Loucy (cell line): ENCODE data around the gene PTPRN2.

ENCODE experiments used
- H2AFZ ChIP-seq: fragments of 200-600 bp; sonication (generic); 2 replicates; pipeline ENCODE4 v1.6.0; 2016; ENCODE audit warnings: antibody characterized with exemption, mild to moderate bottlenecking, low read length, moderate library complexity
- H3F3A ChIP-seq: fragments of 200-600 bp; 2 replicates; pipeline ENCODE4 v1.6.0; 2016; ENCODE audit warnings: antibody characterized with exemption, low read depth, mild to moderate bottlenecking
- H3K27me3 ChIP-seq: fragments of 200-600 bp; sonication (generic); 2 replicates; pipeline ENCODE4 v1.6.1; 2014; ENCODE audit warnings: low read length, mild to moderate bottlenecking; ENCODE audit not compliant: insufficient read depth, poor library complexity, severe bottlenecking
- H3K36me3 ChIP-seq: fragments of 200-600 bp; sonication (generic); 2 replicates; pipeline ENCODE4 v1.6.1; 2016; ENCODE audit warnings: low read length; ENCODE audit not compliant: insufficient read depth
- H3K4me1 ChIP-seq: fragments of 200-600 bp; sonication (generic); 2 replicates; pipeline ENCODE4 v1.5.1; 2014; ENCODE audit warnings: low read length, mild to moderate bottlenecking; ENCODE audit not compliant: insufficient read depth, poor library complexity, severe bottlenecking
- H3K4me2 ChIP-seq: fragments of 200-600 bp; sonication (generic); 2 replicates; pipeline ENCODE4 v1.6.0; 2014; ENCODE audit warnings: antibody characterized with exemption, low read length, low read depth, mild to moderate bottlenecking; ENCODE audit not compliant: poor library complexity, severe bottlenecking
- H3K4me3 ChIP-seq: fragments of 200-600 bp; sonication (generic); 2 replicates; pipeline ENCODE4 v1.5.1; 2014; ENCODE audit warnings: low read length, mild to moderate bottlenecking, mixed read lengths; ENCODE audit not compliant: poor library complexity, severe bottlenecking
- H3K79me2 ChIP-seq: fragments of 200-600 bp; sonication (generic); 2 replicates; pipeline ENCODE4 v1.6.1; 2014; ENCODE audit warnings: low read length; ENCODE audit not compliant: insufficient read depth
- H3K9ac ChIP-seq: fragments of 200-600 bp; sonication (generic); 2 replicates; pipeline ENCODE4 v1.6.0; 2014; ENCODE audit warnings: mild to moderate bottlenecking, low read depth, low read length, moderate library complexity; ENCODE audit not compliant: poor library complexity, severe bottlenecking
- H3K9me2 ChIP-seq: fragments of 200-600 bp; sonication (generic); replicated peaks from 2 replicates; pipeline ENCODE4 v1.6.1; 2016; ENCODE audit warnings: low read depth, low read length, mixed read lengths
- H3K9me3 ChIP-seq: fragments of 200-600 bp; sonication (generic); 2 replicates; pipeline ENCODE4 v1.6.1; 2014; ENCODE audit warnings: mild to moderate bottlenecking, antibody characterized with exemption, low read length, low read depth; ENCODE audit not compliant: insufficient read depth
- H4K20me1 ChIP-seq: fragments of 200-600 bp; sonication (generic); 2 replicates; pipeline ENCODE4 v1.6.0; 2014; ENCODE audit warnings: antibody characterized with exemption, low read length, mild to moderate bottlenecking; ENCODE audit not compliant: insufficient read depth, poor library complexity, severe bottlenecking
- EZH2phosphoT487 ChIP-seq: fragments of 200-600 bp; IDR thresholded peaks from 2 replicates; pipeline ENCODE4 v1.6.1; 2018; ENCODE audit warnings: antibody characterized with exemption, mild to moderate bottlenecking, moderate library complexity, borderline replicate concordance
- TF ChIP-seq, protein P1 (sequence below): fragments of 200-600 bp; sonication (generic); conservative IDR thresholded peaks from 2 replicates; pipeline ENCODE4 v1.5.1; 2014; ENCODE audit warnings: mild to moderate bottlenecking, antibody characterized with exemption, low read length

PTPRN2 gene

GRCh38 chr7:158555034-158555520 lies 32.5 kb downstream of the PTPRN2 start:
- no peak overlapping the region for H3K4me3 ChIP-seq
- H3K9ac ChIP-seq: no peak overlapping the region
- H4K20me1 ChIP-seq: no peaks in the 10 kb centered on the region
- H3K9me2 ChIP-seq: no peaks in the 10 kb centered on the region
- H3K9me3 ChIP-seq: peaks cover 20% of the 10 kb centered on the region; the same call in 1 of the 2 replicates
- no peaks in the 10 kb centered on the region for H3K36me3 ChIP-seq
- no peaks in the 10 kb centered on the region for H3F3A ChIP-seq
- no peak overlapping the region for H3K4me2 ChIP-seq
- H3K27me3 ChIP-seq: no peaks in the 10 kb centered on the region
- H2AFZ ChIP-seq: no peak overlapping the region
- TF ChIP-seq EZH2phosphoT487: no peak
- TF ChIP-seq, protein P1, sequence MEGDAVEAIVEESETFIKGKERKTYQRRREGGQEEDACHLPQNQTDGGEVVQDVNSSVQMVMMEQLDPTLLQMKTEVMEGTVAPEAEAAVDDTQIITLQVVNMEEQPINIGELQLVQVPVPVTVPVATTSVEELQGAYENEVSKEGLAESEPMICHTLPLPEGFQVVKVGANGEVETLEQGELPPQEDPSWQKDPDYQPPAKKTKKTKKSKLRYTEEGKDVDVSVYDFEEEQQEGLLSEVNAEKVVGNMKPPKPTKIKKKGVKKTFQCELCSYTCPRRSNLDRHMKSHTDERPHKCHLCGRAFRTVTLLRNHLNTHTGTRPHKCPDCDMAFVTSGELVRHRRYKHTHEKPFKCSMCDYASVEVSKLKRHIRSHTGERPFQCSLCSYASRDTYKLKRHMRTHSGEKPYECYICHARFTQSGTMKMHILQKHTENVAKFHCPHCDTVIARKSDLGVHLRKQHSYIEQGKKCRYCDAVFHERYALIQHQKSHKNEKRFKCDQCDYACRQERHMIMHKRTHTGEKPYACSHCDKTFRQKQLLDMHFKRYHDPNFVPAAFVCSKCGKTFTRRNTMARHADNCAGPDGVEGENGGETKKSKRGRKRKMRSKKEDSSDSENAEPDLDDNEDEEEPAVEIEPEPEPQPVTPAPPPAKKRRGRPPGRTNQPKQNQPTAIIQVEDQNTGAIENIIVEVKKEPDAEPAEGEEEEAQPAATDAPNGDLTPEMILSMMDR: no peak
- H3K4me1 ChIP-seq: no peaks in the 10 kb centered on the region
- H3K79me2 ChIP-seq: no peaks in the 10 kb centered on the region

DNA sequence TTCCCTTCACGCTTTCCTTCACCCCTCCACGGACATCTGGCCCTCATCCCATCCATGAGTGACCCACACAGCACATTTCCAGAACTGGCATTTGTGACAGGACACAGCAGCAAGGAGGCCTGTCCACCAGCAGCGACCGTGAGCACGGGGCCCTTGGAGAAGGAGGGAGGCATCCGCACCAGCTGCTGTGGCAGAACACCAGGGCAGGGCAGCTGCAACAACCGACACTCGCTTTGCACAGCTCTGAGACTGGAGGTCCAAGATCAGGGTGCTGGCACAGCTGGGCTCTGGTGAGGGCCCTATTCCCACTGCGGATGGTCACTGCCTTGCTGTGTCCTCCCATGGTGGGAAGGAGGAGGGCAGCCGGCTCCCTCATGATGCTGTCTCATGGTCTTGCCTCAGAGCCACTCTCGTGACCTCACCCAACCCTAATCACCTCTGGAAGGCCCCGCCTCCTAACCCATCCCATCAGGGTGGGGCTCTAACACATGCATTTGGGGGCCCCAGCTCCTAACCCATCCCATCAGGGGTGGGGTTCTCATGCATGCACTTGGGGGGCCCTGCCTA lies 36.7 kb downstream of the PTPRN2 start:
- Histone ChIP-seq H2AFZ (no peak overlapping the region), H3K4me1 (no peaks in the 10 kb centered on the region), H3K27me3 (no peaks in the 10 kb centered on the region), H3K36me3 (no peaks in the 10 kb centered on the region), H3K9me2 (no peaks in the 10 kb centered on the region), H3K9ac (no peak overlapping the region), H3F3A (no peaks in the 10 kb centered on the region), H3K4me2 (no peak overlapping the region), H3K4me3 (no peak overlapping the region), H3K9me3 (peaks cover 21% of the 10 kb centered on the region; the same call in 1 of the 2 replicates), H3K79me2 (no peaks in the 10 kb centered on the region), H4K20me1 (no peaks in the 10 kb centered on the region)
- TF ChIP-seq EZH2phosphoT487: no peak
- TF ChIP-seq, protein P1: no peak

DNA sequence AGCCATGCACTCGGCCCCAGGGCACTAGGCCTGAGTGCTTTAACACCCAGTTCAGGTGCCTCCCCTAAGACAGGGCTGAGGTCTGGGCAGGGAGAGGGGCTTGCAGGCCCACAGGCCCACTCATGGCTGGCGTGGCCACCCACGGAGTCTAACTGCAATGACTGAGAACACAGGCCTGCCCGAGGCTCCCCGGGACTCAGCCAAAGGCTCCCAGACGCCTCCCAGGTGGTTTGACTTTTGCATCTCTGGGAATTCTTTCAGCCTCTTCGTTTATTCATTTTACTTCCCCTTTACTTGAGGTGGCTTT lies 37.3 kb downstream of the PTPRN2 start:
- no peaks in the 10 kb centered on the region for H3K27me3 ChIP-seq
- H4K20me1 ChIP-seq: no peaks in the 10 kb centered on the region

More for the DNA sequence above, 37.3 kb downstream of the PTPRN2 start:
- no peak overlapping the region for H3K4me2 ChIP-seq
- H2AFZ ChIP-seq: no peak overlapping the region
- no peaks in the 10 kb centered on the region for H3F3A ChIP-seq
- no peaks in the 10 kb centered on the region for H3K79me2 ChIP-seq
- H3K9me3 ChIP-seq: peaks cover 16% of the 10 kb centered on the region; the same call in 1 of the 2 replicates
- H3K9me2 ChIP-seq: no peaks in the 10 kb centered on the region
- no peak overlapping the region for H3K9ac ChIP-seq
- H3K4me3 ChIP-seq: no peak overlapping the region
- TF ChIP-seq EZH2phosphoT487: no peak
- TF ChIP-seq, protein P1: no peak
- no peaks in the 10 kb centered on the region for H3K36me3 ChIP-seq
- H3K4me1 ChIP-seq: no peaks in the 10 kb centered on the region
